ENCODE measurements around the gene REXO1. TPM values are rescaled to one million over a fixed set of nuclear protein-coding genes. Genes with fewer than 3 reads are reported as not detected.
A peak's percentile ranks its signal among the peaks of the same experiment; 100 is the strongest.
"Not testable (repeated sequence)": the region's sequence is repeated elsewhere in the genome, so short reads cannot be mapped to it uniquely, and the experiment has no call there.

The REXO1 gene
- total RNA-seq, 2 experiments from 2014 or later: 39.8 to 47.6 TPM

- CTCF ChIA-PET: interaction anchor here (1.2 to 2.2 kb wide), 3 partner anchors 13 to 18 kb away, joined by 3 to 5 read pairs (median 4); no protein-coding TSS in a partner anchor
- Mint-ChIP-seq H3K4me1 (ENCODE audit: low read depth) (peaks cover 27% of the 10 kb centered on the region), H3K27ac (peak overlapping the region; percentile 95), H3K27me3 (ENCODE audit: low read depth) (no peaks in the 10 kb centered on the region), H3K9me3 (no peaks in the 10 kb centered on the region), H3K36me3 (ENCODE audit: low read depth) (peaks cover 5% of the 10 kb centered on the region), H3K4me3 (peak overlapping the region; percentile 96)
- intact Hi-C loops (cut with micrococcal nuclease): loop anchor here (1.0 to 5.0 kb wide), 2 partner anchors 22 to 179 kb away; partner anchors contain the start of genes ADAT3 and SCAMP4
- no peak for DNase-seq
Observed at GRCh38 chr19:1882786-1883692, 34.8 kb upstream of the REXO1 start.

- peaks cover 5% of the 10 kb centered on the region for H3K36me3 Mint-ChIP-seq (ENCODE audit: low read depth)
- peaks cover 27% of the 10 kb centered on the region for H3K4me1 Mint-ChIP-seq (ENCODE audit: low read depth)
- H3K27ac Mint-ChIP-seq: peak overlapping the region; percentile 95
- no peaks in the 10 kb centered on the region for H3K9me3 Mint-ChIP-seq
- H3K27me3 Mint-ChIP-seq (ENCODE audit: low read depth): no peaks in the 10 kb centered on the region
- H3K4me3 Mint-ChIP-seq: peak overlapping the region; percentile 96
- CTCF ChIA-PET: interaction anchor here (0.6 kb wide), 1 partner anchor 15 kb away, joined by 3 read pairs; no protein-coding TSS in a partner anchor
- intact Hi-C loops (cut with micrococcal nuclease): loop anchor here (1.0 to 5.0 kb wide), 2 partner anchors 23 to 180 kb away; partner anchors contain the start of genes ADAT3 and SCAMP4
- peak; percentile 90 for DNase-seq
Observed at GRCh38 chr19:1882089-1882785, 34.0 kb upstream of the REXO1 start.

- H3K4me3 Mint-ChIP-seq: peak overlapping the region; percentile 96
- H3K27ac Mint-ChIP-seq: peak overlapping the region; percentile 95
- H3K27me3 Mint-ChIP-seq (ENCODE audit: low read depth); CTCF ChIA-PET; DNase-seq; H3K9me3 Mint-ChIP-seq; H3K36me3 Mint-ChIP-seq (ENCODE audit: low read depth): not testable (repeated sequence)
- intact Hi-C loops (cut with micrococcal nuclease): loop anchor here (1.0 to 5.0 kb wide), 2 partner anchors 24 to 181 kb away; partner anchors contain the start of genes ADAT3 and SCAMP4
- H3K4me1 Mint-ChIP-seq (ENCODE audit: low read depth): peaks cover 27% of the 10 kb centered on the region
Observed at GRCh38 chr19:1881393-1882088, 33.3 kb upstream of the REXO1 start.

- intact Hi-C loops (cut with micrococcal nuclease): loop anchor here (5.0 kb wide), 1 partner anchor 181 kb away; no protein-coding TSS in a partner anchor
- H3K4me1 Mint-ChIP-seq (ENCODE audit: low read depth): peaks cover 32% of the 10 kb centered on the region
Observed at GRCh38 chr19:1880611-1881392, 32.5 kb upstream of the REXO1 start.

GRCh38 chr19:1879982-1880381 is 31.7 kb upstream of the REXO1 start:
- DNase-seq; H3K27ac Mint-ChIP-seq; H3K36me3 Mint-ChIP-seq (ENCODE audit: low read depth); H3K9me3 Mint-ChIP-seq; H3K4me3 Mint-ChIP-seq; H3K27me3 Mint-ChIP-seq (ENCODE audit: low read depth): not testable (repeated sequence)
- CTCF ChIA-PET: interaction anchor here (0.6 kb wide), 1 partner anchor 22 kb away, joined by 3 read pairs; no protein-coding TSS in a partner anchor
- intact Hi-C loops (cut with micrococcal nuclease): loop anchor here (5.0 kb wide), 1 partner anchor 182 kb away; no protein-coding TSS in a partner anchor
- peaks cover 30% of the 10 kb centered on the region for H3K4me1 Mint-ChIP-seq (ENCODE audit: low read depth)

More at GRCh38 chr19:1880611-1881392, 32.5 kb upstream of the REXO1 start:
- Mint-ChIP-seq H3K27me3 (ENCODE audit: low read depth) (no peaks in the 10 kb centered on the region), H3K4me3 (no peak overlapping the region), H3K36me3 (ENCODE audit: low read depth) (peaks cover 5% of the 10 kb centered on the region), H3K27ac (peak overlapping the region; percentile 61), H3K9me3 (no peaks in the 10 kb centered on the region)
- no peak for DNase-seq
- CTCF ChIA-PET: interaction anchor here (0.6 kb wide), 1 partner anchor 43 kb away, joined by 3 read pairs; no protein-coding TSS in a partner anchor

GRCh38 chr19:1878583-1878982 is 30.3 kb upstream of the REXO1 start:
- Mint-ChIP-seq H3K4me1 (ENCODE audit: low read depth) (peaks cover 36% of the 10 kb centered on the region), H3K36me3 (ENCODE audit: low read depth) (peaks cover 12% of the 10 kb centered on the region)
- H3K27me3 Mint-ChIP-seq (ENCODE audit: low read depth); DNase-seq; CTCF ChIA-PET; H3K4me3 Mint-ChIP-seq; H3K27ac Mint-ChIP-seq; intact Hi-C loops (cut with micrococcal nuclease); H3K9me3 Mint-ChIP-seq: not testable (repeated sequence)

- DNase-seq; H3K9me3 Mint-ChIP-seq; H3K27ac Mint-ChIP-seq; H3K4me3 Mint-ChIP-seq; intact Hi-C loops (cut with micrococcal nuclease); H3K27me3 Mint-ChIP-seq (ENCODE audit: low read depth): not testable (repeated sequence)
- CTCF ChIA-PET: interaction anchor here (1.3 kb wide), 1 partner anchor 39 kb away, joined by 3 read pairs; no protein-coding TSS in a partner anchor
- peaks cover 12% of the 10 kb centered on the region for H3K36me3 Mint-ChIP-seq (ENCODE audit: low read depth)
- peaks cover 28% of the 10 kb centered on the region for H3K4me1 Mint-ChIP-seq (ENCODE audit: low read depth)
Observed at GRCh38 chr19:1877280-1877660, 29.0 kb upstream of the REXO1 start.

GRCh38 chr19:1876496-1877279 is 28.4 kb upstream of the REXO1 start:
- CTCF ChIA-PET: interaction anchor here (1.3 kb wide), 1 partner anchor 39 kb away, joined by 3 read pairs; no protein-coding TSS in a partner anchor
- intact Hi-C loops (cut with micrococcal nuclease): loop anchor here (1.0 kb wide), 1 partner anchor 8 kb away; no protein-coding TSS in a partner anchor
- Mint-ChIP-seq H3K27ac (peak overlapping the region; percentile 96), H3K36me3 (ENCODE audit: low read depth) (peaks cover 12% of the 10 kb centered on the region), H3K4me3 (peak overlapping the region; percentile 100), H3K4me1 (ENCODE audit: low read depth) (peaks cover 24% of the 10 kb centered on the region)
- not testable (repeated sequence) for DNase-seq; H3K27me3 Mint-ChIP-seq (ENCODE audit: low read depth); H3K9me3 Mint-ChIP-seq

GRCh38 chr19:1875646-1876495 is 27.6 kb upstream of the REXO1 start:
- Mint-ChIP-seq H3K27ac (peak overlapping the region; percentile 96), H3K27me3 (ENCODE audit: low read depth) (no peaks in the 10 kb centered on the region), H3K4me3 (peak overlapping the region; percentile 100), H3K4me1 (ENCODE audit: low read depth) (peaks cover 24% of the 10 kb centered on the region), H3K9me3 (no peaks in the 10 kb centered on the region), H3K36me3 (ENCODE audit: low read depth) (peaks cover 12% of the 10 kb centered on the region)
- CTCF ChIA-PET: interaction anchor here (1.3 kb wide), 1 partner anchor 38 kb away, joined by 3 read pairs; no protein-coding TSS in a partner anchor
- peak; percentile 91 for DNase-seq
- intact Hi-C loops (cut with micrococcal nuclease): loop anchor here (1.0 kb wide), 1 partner anchor 8 kb away; no protein-coding TSS in a partner anchor

GRCh38 chr19:1875265-1875645 is 27.0 kb upstream of the REXO1 start:
- Mint-ChIP-seq H3K4me3 (peak overlapping the region; percentile 100), H3K4me1 (ENCODE audit: low read depth) (peaks cover 26% of the 10 kb centered on the region), H3K36me3 (ENCODE audit: low read depth) (peaks cover 12% of the 10 kb centered on the region), H3K27ac (peak overlapping the region; percentile 96)
- DNase-seq; H3K9me3 Mint-ChIP-seq; CTCF ChIA-PET; H3K27me3 Mint-ChIP-seq (ENCODE audit: low read depth); intact Hi-C loops (cut with micrococcal nuclease): not testable (repeated sequence)
